Thyroid gland (tissue), 4 donors: Measurements from ENCODE around the gene BAHD1. TPM values are rescaled to one million over a fixed set of nuclear protein-coding genes. Genes with fewer than 3 reads are reported as not detected.

Experiments used
- DNase-seq, 2 donors: peaks; one replicate each; pipeline ENCODE4 v3.0.0-alpha.2; 2019
- H3K27ac ChIP-seq, 3 donors: fragments of 200-600 bp; sonication (generic); 1 replicate in 2 of 3; 2 replicates in 1 of 3; pipeline ENCODE4 v1.5.1; 2016 to 2019; ENCODE audit warnings: mild to moderate bottlenecking in 1 of 3, moderate library complexity in 1 of 3
- H3K27me3 ChIP-seq: fragments of 200-600 bp; sonication (generic); one replicate; pipeline ENCODE4 v1.5.1; 2019
- H3K36me3 ChIP-seq, 2 donors: fragments of 200-600 bp; sonication (generic); one replicate each; pipeline ENCODE4 v1.5.1; 2016 to 2019
- H3K4me1 ChIP-seq, 2 donors: fragments of 200-600 bp; sonication (generic); one replicate each; pipeline ENCODE4 v1.5.1; 2017 to 2019
- H3K4me3 ChIP-seq, 3 donors: fragments of 200-600 bp; sonication (generic); replicated peaks in 1 of 3; 1 replicate in 2 of 3; 2 replicates in 1 of 3; pipeline ENCODE4 v1.5.1; 2016; ENCODE audit warnings: mild to moderate bottlenecking in 1 of 3
- H3K9me3 ChIP-seq: fragments of 200-600 bp; sonication (generic); one replicate; pipeline ENCODE4 v1.5.1; 2017
- CTCF ChIP-seq, 6 experiments: fragments of 200-600 bp in 3 of 6; fragments of 450-650 bp in 3 of 6; sonication (generic) in 3 of 6; IDR thresholded peaks; one replicate each; pipeline ENCODE4 v1.5.1; 2016 to 2019; ENCODE audit warnings: antibody characterized with exemption in 6 of 6, mild to moderate bottlenecking in 2 of 6, inconsistent platforms in 1 of 6, moderate library complexity in 1 of 6
- POLR2A ChIP-seq, 2 donors: fragments of 450-650 bp; IDR thresholded peaks; one replicate each; pipeline ENCODE4 v1.6.1; 2017; ENCODE audit warnings: antibody characterized with exemption in 2 of 2, mild to moderate bottlenecking in 2 of 2, moderate library complexity in 1 of 2
- WGBS, 2 donors: methylation state at CpG; one replicate each; pipeline ENCODE4 v1.1.5; 2017; 5-methylcytosine and 5-hydroxymethylcytosine counted together
- intact Hi-C: fragments of 100-400 bp; cut with DNase I; formaldehyde crosslinking; loops from one replicate; pipeline ENCODE4 v1.15.1; 2023
- total RNA-seq, 4 donors: library from RNA; depleted of rRNA; stranded (reverse); fragments of >200 nt; gene quantifications; one replicate each; pipeline ENCODE4 v1.2.3, GENCODE V29; 2016

BAHD1 gene
- total RNA-seq, 4 donors from 2014 or later = 20.0 to 50.4 (median 35.1) TPM

- intact Hi-C loops = no loop called here
- whole genome bisulfite sequencing, 2 donors = 2 to 5% methylated on average over 4 to 10 of the region's 39 CpGs
- peak in 1 of 2 donors; percentile 38 for DNase-seq
- TF ChIP-seq CTCF (IDR thresholded peaks at IDR 0.05) (no peak), POLR2A (IDR thresholded peaks at IDR 0.05) (no peak)
- Histone ChIP-seq H3K4me1 (peaks cover 11 to 31% of the 10 kb centered on the region in 2 donors), H3K36me3 (no peaks in the 10 kb centered on the region), H3K4me3 (peak overlapping the region in 1 of 3 donors; percentile 27), H3K9me3 (no peaks in the 10 kb centered on the region), H3K27ac (no peak overlapping the region), H3K27me3 (no peaks in the 10 kb centered on the region)
These were observed 4.4 kb upstream of the BAHD1 start for GRCh38 chr15:40436116-40436891.

- no peaks in the 10 kb centered on the region for H3K36me3 ChIP-seq
- H3K27ac ChIP-seq = no peak overlapping the region
- no peak for DNase-seq
- peaks cover 11 to 31% of the 10 kb centered on the region in 2 donors for H3K4me1 ChIP-seq
- H3K9me3 ChIP-seq = no peaks in the 10 kb centered on the region
- 22 to 26% methylated on average over 16 to 17 of the region's 17 CpGs for WGBS, 2 donors
- peak overlapping the region in 1 of 3 donors; percentile 27 for H3K4me3 ChIP-seq
- H3K27me3 ChIP-seq = no peaks in the 10 kb centered on the region
- intact Hi-C loops = no loop called here
- TF ChIP-seq POLR2A (IDR thresholded peaks at IDR 0.05) = no peak
- TF ChIP-seq CTCF (IDR thresholded peaks at IDR 0.05) = no peak
These were observed 3.6 kb upstream of the BAHD1 start for GRCh38 chr15:40436892-40437751.

GRCh38 chr15:40437752-40438687 is 2.7 kb upstream of the BAHD1 start:
- WGBS, 2 donors = 50 to 66% methylated on average over 14 to 21 of the region's 21 CpGs

DNA sequence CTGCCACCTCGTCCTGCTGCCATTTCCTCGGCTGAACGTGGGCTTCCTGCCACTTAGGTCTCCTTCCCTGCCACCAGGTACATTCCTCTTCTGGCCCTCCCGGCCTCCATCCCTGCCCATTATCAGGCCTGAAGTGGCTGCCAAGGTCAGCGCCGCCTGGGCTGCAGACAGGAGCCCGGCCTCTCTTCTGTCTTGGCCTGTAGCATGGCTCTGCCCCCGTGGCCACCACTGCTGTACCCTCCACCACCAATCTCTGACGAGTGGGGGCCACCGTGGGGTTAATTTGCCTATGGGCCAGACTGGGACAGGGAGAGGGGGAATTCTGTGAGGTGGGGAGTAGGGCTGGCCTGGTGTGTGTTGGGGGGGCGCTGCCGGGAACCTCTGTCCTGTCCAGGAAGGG is 2.0 kb upstream of the BAHD1 start:
- intact Hi-C loops = no loop called here
- no peaks in the 10 kb centered on the region for H3K9me3 ChIP-seq
- 69 to 78% methylated on average over 12 of the region's 12 CpGs for WGBS, 2 donors
- no peak overlapping the region for H3K4me3 ChIP-seq
- peak overlapping the region in 1 of 3 donors; percentile 36 for H3K27ac ChIP-seq
- H3K4me1 ChIP-seq = peaks cover 25 to 45% of the 10 kb centered on the region in 2 donors
- TF ChIP-seq POLR2A (IDR thresholded peaks at IDR 0.05) (no peak), CTCF (IDR thresholded peaks at IDR 0.05) (no peak)
- H3K36me3 ChIP-seq = no peaks in the 10 kb centered on the region
- DNase-seq = no peak
- H3K27me3 ChIP-seq = no peaks in the 10 kb centered on the region

More at GRCh38 chr15:40437752-40438687, 2.7 kb upstream of the BAHD1 start:
- Histone ChIP-seq H3K4me3 (no peak overlapping the region), H3K36me3 (no peaks in the 10 kb centered on the region), H3K9me3 (no peaks in the 10 kb centered on the region), H3K27me3 (no peaks in the 10 kb centered on the region), H3K4me1 (peaks cover 20 to 38% of the 10 kb centered on the region in 2 donors), H3K27ac (peak overlapping the region in 1 of 3 donors; percentile 36)
- intact Hi-C loops = no loop called here
- DNase-seq = no peak
- no peak for TF ChIP-seq CTCF (IDR thresholded peaks at IDR 0.05)
- no peak for TF ChIP-seq POLR2A (IDR thresholded peaks at IDR 0.05)
